A549 treated with dexamethasone at 1 μM for 4 hours (cell line): ENCODE measurements around the gene CFAP210. TPM values are rescaled to one million over a fixed set of nuclear protein-coding genes. Genes with fewer than 3 reads are reported as not detected.

Experiments
- total RNA-seq: library from RNA; stranded (reverse); fragments of 200-300 nt; extraction: Qiagen RNA extraction; gene quantifications from 5 replicates; pipeline ENCODE4 v1.2.3, GENCODE V29; 2022

The CFAP210 gene
- total RNA-seq, result 0.22 to 0.77 TPM (median 0.40 TPM) in 5 replicates

GRCh38 chr2:169694113-169694893 lies at the start of gene CFAP210, which contains the start of gene PHOSPHO2:
Gene CFAP210 (minus strand): TSS chr2:169694405. CDS start chr2:169694327, 78 bp downstream.
Gene PHOSPHO2 (plus strand): TSS chr2:169694469. CDS start chr2:169700972, 6,503 bp downstream.

Other genes with a start within 250 kb of the CFAP210 start
- gene BBS5, start 214.9 kb downstream of the CFAP210 start, total RNA-seq, result 4.4 to 5.8 TPM (median 5.0 TPM) in 5 replicates
- 0.11 to 0.21 TPM (median 0.16 TPM) in 5 replicates for gene KLHL41, start 184.7 kb downstream of the CFAP210 start, total RNA-seq
- gene FASTKD1, start 120.5 kb downstream of the CFAP210 start, total RNA-seq, result 20.3 to 24.1 TPM (median 23.6 TPM) in 5 replicates
- gene PPIG, start 110.1 kb downstream of the CFAP210 start, total RNA-seq, result 34.4 to 48.4 TPM (median 44.7 TPM) in 5 replicates
- 1.7 to 3.8 TPM (median 2.6 TPM) in 5 replicates for gene PHOSPHO2, start 64 bp upstream of the CFAP210 start, total RNA-seq
- 6.6 to 10.0 TPM (median 8.2 TPM) in 5 replicates for gene KLHL23, start 39.4 kb upstream of the CFAP210 start, total RNA-seq
- 138 to 174 TPM (median 143 TPM) in 5 replicates for gene SSB, start 104.5 kb upstream of the CFAP210 start, total RNA-seq
- gene METTL5, start 130.5 kb upstream of the CFAP210 start, total RNA-seq, result 76.3 to 105 TPM (median 86.9 TPM) in 5 replicates
- 8.4 to 13.4 TPM (median 10.6 TPM) in 5 replicates for gene UBR3, start 133.0 kb upstream of the CFAP210 start, total RNA-seq